ENCODE results near the gene RASA3.
"Not testable (repeated sequence)": the region's sequence is repeated elsewhere in the genome, so short reads cannot be mapped to it uniquely, and the experiment has no call there.

RASA3 gene, protein sequence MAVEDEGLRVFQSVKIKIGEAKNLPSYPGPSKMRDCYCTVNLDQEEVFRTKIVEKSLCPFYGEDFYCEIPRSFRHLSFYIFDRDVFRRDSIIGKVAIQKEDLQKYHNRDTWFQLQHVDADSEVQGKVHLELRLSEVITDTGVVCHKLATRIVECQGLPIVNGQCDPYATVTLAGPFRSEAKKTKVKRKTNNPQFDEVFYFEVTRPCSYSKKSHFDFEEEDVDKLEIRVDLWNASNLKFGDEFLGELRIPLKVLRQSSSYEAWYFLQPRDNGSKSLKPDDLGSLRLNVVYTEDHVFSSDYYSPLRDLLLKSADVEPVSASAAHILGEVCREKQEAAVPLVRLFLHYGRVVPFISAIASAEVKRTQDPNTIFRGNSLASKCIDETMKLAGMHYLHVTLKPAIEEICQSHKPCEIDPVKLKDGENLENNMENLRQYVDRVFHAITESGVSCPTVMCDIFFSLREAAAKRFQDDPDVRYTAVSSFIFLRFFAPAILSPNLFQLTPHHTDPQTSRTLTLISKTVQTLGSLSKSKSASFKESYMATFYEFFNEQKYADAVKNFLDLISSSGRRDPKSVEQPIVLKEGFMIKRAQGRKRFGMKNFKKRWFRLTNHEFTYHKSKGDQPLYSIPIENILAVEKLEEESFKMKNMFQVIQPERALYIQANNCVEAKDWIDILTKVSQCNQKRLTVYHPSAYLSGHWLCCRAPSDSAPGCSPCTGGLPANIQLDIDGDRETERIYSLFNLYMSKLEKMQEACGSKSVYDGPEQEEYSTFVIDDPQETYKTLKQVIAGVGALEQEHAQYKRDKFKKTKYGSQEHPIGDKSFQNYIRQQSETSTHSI

GRCh38 chr13:114132419-114133121, at the start of gene RASA3:
TSS of gene RASA3 (minus strand) at chr13:114132623. CDS start at chr13:114132489, 134 bp downstream.
- DNase-seq (ENCODE audit: low read depth in 2 of 2): peak in 1 of 2 donors; percentile 48

- no peak for DNase-seq (ENCODE audit: low read depth in 2 of 2)
These were observed 46.8 kb upstream of the RASA3 start, which contains the start of gene CFAP97D2 for GRCh38 chr13:114179087-114179658. TSS of gene CFAP97D2 (plus strand) at chr13:114179257. CDS start at chr13:114179331, 74 bp downstream.

GRCh38 chr13:114177245-114178010, 45.0 kb upstream of the RASA3 start:
- DNase-seq (ENCODE audit: low read depth in 2 of 2): no peak

GRCh38 chr13:114176359-114176902, 44.0 kb upstream of the RASA3 start:
- DNase-seq (ENCODE audit: low read depth in 2 of 2): not testable (repeated sequence)

GRCh38 chr13:114174529-114174961, 42.1 kb upstream of the RASA3 start:
- DNase-seq (ENCODE audit: low read depth in 2 of 2): no peak

DNA sequence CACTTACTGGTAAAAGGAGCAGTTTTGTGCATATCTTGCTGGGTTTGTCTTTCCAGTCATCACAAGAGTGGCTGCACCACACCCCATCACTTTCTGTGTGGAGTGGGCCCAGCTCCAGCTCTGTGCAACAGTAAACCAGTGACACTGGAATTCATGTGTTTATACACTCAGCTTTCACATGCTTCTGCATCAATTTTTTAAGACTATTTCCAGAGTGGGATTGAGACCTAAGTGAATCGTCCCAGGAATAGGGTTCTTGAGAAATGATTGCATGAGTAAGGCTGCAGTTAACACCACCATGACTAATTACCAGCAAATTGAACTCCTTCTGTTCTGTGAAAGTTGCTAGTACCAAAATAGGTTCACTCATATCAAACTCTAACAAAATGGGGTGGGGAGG, 41.3 kb upstream of the RASA3 start:
- no peak for DNase-seq (ENCODE audit: low read depth in 2 of 2)

DNA sequence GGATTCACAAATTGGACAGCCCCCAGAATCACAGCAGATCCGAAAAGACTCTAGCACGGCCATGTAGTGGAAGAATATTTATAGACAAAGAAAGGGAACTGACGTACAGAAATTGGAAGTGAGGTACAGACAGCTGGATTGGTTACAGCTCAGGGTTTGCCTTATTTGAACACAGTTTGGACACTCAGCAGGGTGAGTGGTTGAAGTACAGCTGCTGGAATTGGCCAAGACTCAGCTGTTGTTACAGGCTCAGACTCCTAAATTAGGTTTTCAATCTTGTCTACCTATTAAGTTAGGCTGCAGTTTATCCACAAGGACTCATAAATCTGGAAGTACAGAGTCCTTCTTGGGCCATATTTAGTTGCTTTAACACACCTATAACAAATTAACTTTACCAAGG, 40.8 kb upstream of the RASA3 start:
- DNase-seq (ENCODE audit: low read depth in 2 of 2): no peak

GRCh38 chr13:114167885-114168284, 35.5 kb upstream of the RASA3 start:
- DNase-seq (ENCODE audit: low read depth in 2 of 2): no peak

DNA sequence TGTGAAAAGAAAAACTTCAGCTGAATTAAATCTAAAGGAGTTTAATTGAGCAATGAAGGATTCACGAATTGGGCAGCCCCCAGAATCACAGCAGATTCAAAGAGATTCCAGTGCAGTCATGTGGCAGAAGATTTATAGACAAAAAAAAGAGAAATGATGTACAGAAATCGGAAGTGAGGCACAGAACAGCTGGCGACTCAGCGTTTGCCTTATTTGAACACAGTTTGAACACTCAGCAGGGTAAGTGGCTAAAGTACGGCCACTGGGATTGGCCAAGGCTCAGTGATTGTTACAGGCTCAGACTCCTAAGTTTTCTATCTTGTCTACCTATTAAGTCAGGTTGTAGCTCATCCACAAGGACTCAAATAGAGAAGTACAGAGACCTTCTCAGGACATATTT, 35.0 kb upstream of the RASA3 start:
- DNase-seq (ENCODE audit: low read depth in 2 of 2): no peak

DNA sequence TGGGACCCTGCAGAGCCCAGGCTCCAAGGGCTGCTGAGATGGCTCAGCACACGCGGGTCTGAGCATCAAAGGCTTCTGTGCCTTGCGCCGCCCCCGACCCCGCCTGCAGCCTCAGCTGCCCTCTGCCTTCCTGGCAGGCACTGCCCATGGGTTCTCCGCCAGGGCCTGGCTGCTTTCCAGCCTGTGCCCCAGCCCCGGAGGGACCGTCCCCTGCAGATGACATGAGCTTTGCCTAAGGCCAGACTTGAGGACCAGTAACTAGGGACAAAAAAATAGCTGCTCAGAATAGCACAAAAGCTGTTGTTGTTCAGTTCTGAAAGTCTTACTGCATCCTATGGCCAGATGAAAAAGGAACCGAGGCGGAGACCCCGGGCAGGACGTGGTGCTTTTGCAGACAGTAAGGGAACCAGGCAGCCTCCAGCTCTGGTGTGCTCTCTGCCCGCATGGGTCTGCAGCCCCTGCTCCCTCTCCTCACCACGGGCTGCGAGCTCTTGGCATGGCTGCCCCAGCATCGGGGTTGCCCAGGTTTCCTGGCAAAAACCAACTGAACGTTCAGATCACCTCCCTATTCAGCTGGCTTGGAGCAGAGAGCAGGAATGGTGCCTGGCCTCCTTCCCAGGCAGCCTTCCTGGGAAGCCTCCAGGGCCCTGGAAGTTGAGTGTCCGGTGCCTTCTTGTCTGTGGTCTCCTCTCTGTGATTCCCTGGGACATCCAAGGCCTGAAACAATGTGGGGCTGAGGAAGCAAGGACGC, 34.1 kb upstream of the RASA3 start:
- no peak for DNase-seq (ENCODE audit: low read depth in 2 of 2)

DNA sequence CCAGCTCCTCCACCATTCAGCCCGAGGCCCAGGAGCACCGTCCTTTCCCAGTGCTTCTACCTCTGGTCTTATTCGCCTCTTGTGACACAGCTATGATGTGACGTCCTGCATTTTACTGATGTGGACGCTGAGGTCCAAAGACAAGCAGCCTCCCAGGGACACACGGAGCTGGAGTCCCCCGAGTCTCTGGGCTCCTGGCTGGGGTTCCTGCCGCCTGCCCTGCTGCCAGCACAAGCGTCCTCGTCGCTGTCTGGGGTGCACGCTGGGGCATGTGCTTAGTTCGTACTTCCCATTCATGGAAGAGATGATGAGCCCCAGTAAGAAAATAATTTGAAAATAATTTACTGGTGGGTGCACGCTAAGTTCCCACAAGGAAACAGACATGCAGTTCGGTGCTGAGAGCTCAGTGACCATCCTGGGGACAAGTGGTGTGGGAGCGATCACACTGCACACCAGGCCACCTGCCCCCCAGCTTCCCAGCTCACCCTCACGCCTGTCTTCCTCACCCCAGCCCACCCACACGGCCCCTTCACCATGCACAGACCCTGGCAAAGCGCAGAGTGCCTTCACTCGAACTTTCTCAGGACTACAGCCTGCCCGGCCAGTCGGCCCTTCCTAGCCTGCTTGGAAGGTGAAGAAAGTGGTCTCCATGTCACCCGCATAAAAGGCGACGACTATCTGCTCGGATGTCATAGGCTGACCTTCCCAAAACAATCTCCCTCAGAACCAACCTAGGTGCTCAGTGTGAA, 32.4 kb upstream of the RASA3 start:
- DNase-seq (ENCODE audit: low read depth in 2 of 2): no peak

DNA sequence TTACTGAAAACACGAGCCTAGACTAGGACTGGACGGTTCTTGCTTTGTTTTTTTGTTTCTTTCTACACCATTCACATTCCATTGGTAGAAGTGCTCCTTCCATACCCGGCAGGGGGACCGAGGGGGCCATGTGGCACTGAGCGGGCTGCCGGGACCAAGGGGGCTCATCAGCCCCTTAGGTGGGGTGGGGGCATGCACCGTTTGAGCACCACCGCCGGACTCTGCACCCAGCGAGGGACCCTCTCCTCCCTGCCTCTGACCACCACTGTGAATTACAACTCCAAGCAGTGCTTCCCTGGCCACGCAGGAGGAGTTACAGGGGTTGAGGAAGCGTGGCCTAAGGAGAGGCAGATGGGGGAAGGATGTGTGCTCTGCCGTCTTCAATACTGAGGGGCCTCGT, 31.6 kb upstream of the RASA3 start:
- DNase-seq (ENCODE audit: low read depth in 2 of 2): no peak

DNA sequence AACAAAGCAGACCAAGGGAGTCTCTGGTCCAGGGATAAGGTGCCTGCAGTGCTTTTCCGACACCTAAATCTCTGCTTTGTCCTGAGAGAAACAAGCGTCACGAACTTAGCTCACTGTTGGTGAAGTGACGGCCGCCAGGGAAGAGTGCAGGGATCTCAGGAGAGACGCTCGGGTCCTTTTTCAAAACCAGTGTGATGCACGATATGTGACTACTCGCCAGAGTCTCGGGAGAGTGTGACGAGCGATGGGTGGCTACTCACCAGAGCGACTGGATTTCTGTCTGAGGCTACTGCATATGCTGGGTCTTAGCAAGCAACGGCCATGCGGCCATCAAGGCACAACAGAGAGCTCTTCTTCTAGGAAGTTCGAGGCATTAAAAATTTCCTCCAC, 30.1 kb upstream of the RASA3 start:
- DNase-seq (ENCODE audit: low read depth in 2 of 2): no peak

DNA sequence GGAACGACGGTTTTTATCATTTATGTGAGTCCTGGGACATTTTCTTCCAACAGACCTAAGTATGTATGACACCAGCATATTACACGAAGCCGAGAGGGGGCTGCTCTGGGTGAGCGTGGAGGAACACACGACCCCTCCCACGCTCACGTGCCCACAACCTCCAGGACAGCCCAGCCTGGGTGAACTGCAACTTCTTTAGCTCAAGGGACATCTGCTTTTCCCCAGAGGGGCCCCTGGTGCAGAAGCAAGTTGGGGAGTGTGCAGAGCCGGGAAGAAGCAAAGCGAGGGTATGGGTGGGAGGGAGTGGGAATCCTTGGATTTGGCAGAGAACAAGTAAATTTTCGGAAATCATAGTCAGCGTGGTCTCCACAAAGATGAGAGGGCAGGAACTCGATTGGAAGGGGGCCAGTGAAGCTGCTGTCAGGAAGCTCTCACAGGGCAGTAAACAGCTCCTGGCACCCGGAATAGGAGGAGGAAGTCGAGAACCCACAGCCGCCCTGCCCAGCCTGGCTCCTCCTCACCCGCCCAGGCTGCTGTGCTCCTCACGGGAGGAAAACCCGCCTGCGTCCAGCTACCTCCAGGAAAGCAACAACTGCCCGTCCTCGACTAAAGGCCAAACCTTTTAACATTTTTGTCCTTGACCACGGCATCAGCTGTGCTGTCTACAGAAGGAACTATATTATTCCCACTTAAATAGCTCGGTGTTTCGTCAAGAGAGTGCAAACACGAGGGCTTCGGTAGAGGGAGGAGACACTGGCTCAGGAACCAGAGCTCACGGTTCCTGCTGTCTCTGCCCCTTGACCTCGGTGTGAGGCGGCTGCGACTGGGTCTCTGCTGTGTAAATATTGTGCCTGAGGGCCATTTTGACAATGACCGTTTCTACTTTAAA, 29.5 kb upstream of the RASA3 start:
- DNase-seq (ENCODE audit: low read depth in 2 of 2): no peak

DNA sequence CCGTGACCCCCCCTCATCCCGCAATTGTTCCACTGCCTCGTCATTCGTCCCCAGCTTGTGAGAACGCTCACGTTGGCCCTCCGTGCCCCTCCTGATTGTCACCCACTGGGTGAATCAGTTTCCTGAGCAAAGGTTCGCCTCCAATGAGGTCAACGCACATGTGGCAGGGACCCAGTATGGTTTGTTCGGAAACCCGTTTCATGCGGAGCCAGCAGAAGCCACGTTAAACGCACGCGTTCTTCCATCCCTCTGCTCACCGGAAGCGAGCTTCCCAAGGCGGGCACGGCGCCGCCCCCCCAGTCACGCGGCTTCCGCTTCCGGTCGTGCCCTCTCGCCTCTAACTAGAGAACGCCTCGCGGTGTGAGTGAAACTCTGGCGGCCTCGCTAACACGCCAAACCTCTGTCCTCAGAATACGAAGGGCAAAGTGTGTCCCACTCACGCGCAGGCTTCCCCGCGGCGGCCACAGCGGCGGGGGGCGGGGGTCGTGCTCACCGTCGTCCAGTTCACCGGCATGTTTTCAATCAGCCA, 28.7 kb upstream of the RASA3 start:
- DNase-seq (ENCODE audit: low read depth in 2 of 2): no peak

- DNase-seq (ENCODE audit: low read depth in 2 of 2): not testable (repeated sequence)
These were observed 26.6 kb upstream of the RASA3 start for GRCh38 chr13:114158869-114159666.

DNA sequence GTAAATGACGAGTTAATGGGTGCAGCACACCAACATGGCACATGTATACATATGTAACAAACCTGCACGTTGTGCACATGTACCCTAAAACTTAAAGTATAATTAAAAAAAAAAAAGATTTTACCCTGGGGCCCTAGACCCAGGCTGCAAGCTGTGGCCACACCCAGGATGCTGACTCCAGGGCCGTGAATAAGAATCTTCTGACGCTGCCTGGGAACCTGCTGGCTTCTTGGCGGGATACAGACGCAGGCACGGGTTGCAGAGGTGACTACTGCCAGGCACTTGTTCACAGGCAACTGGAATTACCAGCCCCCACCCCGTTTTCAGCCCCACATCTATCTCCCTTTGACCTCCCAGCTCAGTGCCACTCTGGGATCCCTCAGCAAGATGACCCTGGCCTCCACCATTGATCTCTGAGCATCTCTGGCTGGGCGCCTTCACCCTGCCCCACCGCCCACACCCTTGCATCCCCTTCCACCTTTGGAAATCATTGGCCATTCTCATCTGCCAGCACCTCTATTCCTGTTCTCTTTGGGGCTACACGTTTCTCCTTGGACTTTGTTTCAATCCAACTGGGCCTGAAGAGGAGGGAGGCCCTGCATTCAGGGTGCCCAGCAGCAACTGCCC, 25.6 kb upstream of the RASA3 start:
- no peak for DNase-seq (ENCODE audit: low read depth in 2 of 2)
